Myocyte (in vitro differentiated cells): Measurements from ENCODE around the gene PIGB. TPM values are rescaled to one million over a fixed set of nuclear protein-coding genes. Genes with fewer than 3 reads are reported as not detected.
A peak's percentile ranks its signal among the peaks of the same experiment; 100 is the strongest.
"Not testable (repeated sequence)": the region's sequence is repeated elsewhere in the genome, so short reads cannot be mapped to it uniquely, and the experiment has no call there.

Source experiments
- DNase-seq: peaks from one replicate; pipeline ENCODE4 v3.0.0-alpha.2; 2012; ENCODE audit warnings: low read depth
- polyA plus RNA-seq: library from polyadenylated mRNA; unstranded; fragments of >200 nt; gene quantifications from one replicate; pipeline ENCODE4 v1.2.1, GENCODE V29; 2012; ENCODE audit warnings: missing spikeins
- total RNA-seq: library from RNA; depleted of rRNA; stranded (reverse); fragments of >200 nt; gene quantifications from 2 replicates; pipeline ENCODE4 v1.2.3, GENCODE V29; 2014

Gene PIGB
- 8.3 and 10.6 TPM in 2 replicates for total RNA-seq
- 9.6 TPM for polyA plus RNA-seq

GRCh38 chr15:55318588-55319494 is at the start of gene PIGB, which contains the start of gene PIGBOS1:
Gene PIGB (plus strand): TSS chr15:55319222. CDS start chr15:55319251, 29 bp downstream.
Gene PIGBOS1 (minus strand): TSS chr15:55319123. CDS start chr15:55317792, 1,331 bp downstream.
- DNase-seq = peak; percentile 89

- no peak for DNase-seq
Measured at GRCh38 chr15:55270291-55270690, 48.7 kb upstream of the PIGB start.

- DNase-seq = no peak
Measured at GRCh38 chr15:55276324-55276723, 42.7 kb upstream of the PIGB start.

- DNase-seq = no peak
Measured at GRCh38 chr15:55277116-55277564, 41.9 kb upstream of the PIGB start.

- DNase-seq = no peak
Measured at GRCh38 chr15:55277715-55278114, 41.3 kb upstream of the PIGB start.

GRCh38 chr15:55279100-55279745 is 39.8 kb upstream of the PIGB start:
- DNase-seq = peak; percentile 28

- DNase-seq = peak; percentile 86
Measured at GRCh38 chr15:55279746-55280351, 39.2 kb upstream of the PIGB start.

GRCh38 chr15:55280589-55280988 is 38.4 kb upstream of the PIGB start:
- not testable (repeated sequence) for DNase-seq

- DNase-seq = no peak
Measured at GRCh38 chr15:55281517-55282228, 37.3 kb upstream of the PIGB start.

GRCh38 chr15:55282284-55282833 is 36.7 kb upstream of the PIGB start:
- peak; percentile 58 for DNase-seq

- DNase-seq = no peak
Measured at GRCh38 chr15:55283379-55284147, 35.5 kb upstream of the PIGB start.

- no peak for DNase-seq
Measured at GRCh38 chr15:55284426-55284825, 34.6 kb upstream of the PIGB start.

- DNase-seq = not testable (repeated sequence)
Measured at GRCh38 chr15:55286442-55287189, 32.4 kb upstream of the PIGB start.

- DNase-seq = no peak
Measured at GRCh38 chr15:55288006-55288717, 30.9 kb upstream of the PIGB start.

- DNase-seq = no peak
Measured at GRCh38 chr15:55289011-55289745, 29.8 kb upstream of the PIGB start.

- DNase-seq = peak; percentile 72
Measured at GRCh38 chr15:55289746-55290527, 29.1 kb upstream of the PIGB start, which contains the start of gene RAB27A. Gene RAB27A (minus strand): TSS chr15:55289813. CDS start chr15:55234934, 54,879 bp downstream.

- peak; percentile 81 for DNase-seq
Measured at GRCh38 chr15:55290528-55291057, 28.4 kb upstream of the PIGB start.
